Peyer's patch (tissue), 4 donors: Measurements from ENCODE around the gene SPATA6. TPM values are rescaled to one million over a fixed set of nuclear protein-coding genes. Genes with fewer than 3 reads are reported as not detected.
"Not testable (repeated sequence)": the region's sequence is repeated elsewhere in the genome, so short reads cannot be mapped to it uniquely, and the experiment has no call there.

ENCODE experiments used
- DNase-seq, 3 donors: peaks; one replicate each; pipeline ENCODE4 v3.0.0-alpha.2; 2017 to 2019
- H3K27ac ChIP-seq, 4 donors: fragments of 200-600 bp; sonication (generic); one replicate each; pipeline ENCODE4 v1.5.1; 2016 to 2019
- H3K27me3 ChIP-seq, 2 donors: fragments of 200-600 bp; sonication (generic); one replicate each; pipeline ENCODE4 v1.5.1; 2019
- H3K36me3 ChIP-seq, 3 donors: fragments of 200-600 bp; sonication (generic); one replicate each; pipeline ENCODE4 v1.5.1; 2016 to 2019
- H3K4me1 ChIP-seq, 4 donors: fragments of 200-600 bp; sonication (generic); one replicate each; pipeline ENCODE4 v1.5.1; 2016 to 2019
- H3K4me3 ChIP-seq, 4 donors: fragments of 200-600 bp; sonication (generic); 1 replicate in 3 of 4; 2 replicates in 1 of 4; pipeline ENCODE4 v1.5.1; 2016 to 2019; ENCODE audit warnings: mild to moderate bottlenecking in 1 of 4
- H3K9me3 ChIP-seq, 4 donors: fragments of 200-600 bp; sonication (generic); one replicate each; pipeline ENCODE4 v1.5.1; 2016 to 2019; ENCODE audit warnings: mild to moderate bottlenecking in 1 of 4
- POLR2A ChIP-seq, 2 donors: fragments of 450-650 bp; IDR thresholded peaks; one replicate each; pipeline ENCODE4 v1.5.1; 2017; ENCODE audit warnings: antibody characterized with exemption in 2 of 2, mild to moderate bottlenecking in 2 of 2, moderate library complexity in 2 of 2
- total RNA-seq, 4 donors: library from RNA; depleted of rRNA; stranded (reverse); fragments of >200 nt; gene quantifications; one replicate each; pipeline ENCODE4 v1.1.0, GENCODE V29; 2016
- TF ChIP-seq, protein P1 (sequence below), 6 experiments: fragments of 450-650 bp in 4 of 6; fragments of 200-600 bp in 2 of 6; sonication (generic) in 1 of 6; IDR thresholded peaks; one replicate each; pipeline ENCODE4 v1.5.1; 2017 to 2019; ENCODE audit warnings: antibody characterized with exemption in 6 of 6, mild to moderate bottlenecking in 3 of 6, moderate library complexity in 1 of 6

SPATA6 gene
- total RNA-seq, 4 donors from 2014 or later = 7.7 to 34.7 (median 8.4) TPM

GRCh38 chr1:48492392-48492791 is 20.4 kb upstream of the SPATA6 start:
- Histone ChIP-seq H3K27ac (no peak overlapping the region), H3K9me3 (no peaks in the 10 kb centered on the region), H3K4me3 (no peak overlapping the region), H3K27me3 (no peaks in the 10 kb centered on the region), H3K4me1 (peaks cover 0 to 11% (median 0%) of the 10 kb centered on the region in 4 donors), H3K36me3 (no peaks in the 10 kb centered on the region)
- no peak for TF ChIP-seq POLR2A (IDR thresholded peaks at IDR 0.05)
- TF ChIP-seq, protein P1, sequence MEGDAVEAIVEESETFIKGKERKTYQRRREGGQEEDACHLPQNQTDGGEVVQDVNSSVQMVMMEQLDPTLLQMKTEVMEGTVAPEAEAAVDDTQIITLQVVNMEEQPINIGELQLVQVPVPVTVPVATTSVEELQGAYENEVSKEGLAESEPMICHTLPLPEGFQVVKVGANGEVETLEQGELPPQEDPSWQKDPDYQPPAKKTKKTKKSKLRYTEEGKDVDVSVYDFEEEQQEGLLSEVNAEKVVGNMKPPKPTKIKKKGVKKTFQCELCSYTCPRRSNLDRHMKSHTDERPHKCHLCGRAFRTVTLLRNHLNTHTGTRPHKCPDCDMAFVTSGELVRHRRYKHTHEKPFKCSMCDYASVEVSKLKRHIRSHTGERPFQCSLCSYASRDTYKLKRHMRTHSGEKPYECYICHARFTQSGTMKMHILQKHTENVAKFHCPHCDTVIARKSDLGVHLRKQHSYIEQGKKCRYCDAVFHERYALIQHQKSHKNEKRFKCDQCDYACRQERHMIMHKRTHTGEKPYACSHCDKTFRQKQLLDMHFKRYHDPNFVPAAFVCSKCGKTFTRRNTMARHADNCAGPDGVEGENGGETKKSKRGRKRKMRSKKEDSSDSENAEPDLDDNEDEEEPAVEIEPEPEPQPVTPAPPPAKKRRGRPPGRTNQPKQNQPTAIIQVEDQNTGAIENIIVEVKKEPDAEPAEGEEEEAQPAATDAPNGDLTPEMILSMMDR (IDR thresholded peaks at IDR 0.05) = no peak
- DNase-seq = peak in 1 of 3 donors; percentile 57

- TF ChIP-seq, protein P1 (IDR thresholded peaks at IDR 0.05) = no peak
- no peak for TF ChIP-seq POLR2A (IDR thresholded peaks at IDR 0.05)
- no peak overlapping the region for H3K27ac ChIP-seq
- DNase-seq = no peak
- H3K36me3 ChIP-seq = no peaks in the 10 kb centered on the region
- H3K27me3 ChIP-seq = no peaks in the 10 kb centered on the region
- no peak overlapping the region for H3K4me3 ChIP-seq
- peaks cover 0 to 1% (median 0%) of the 10 kb centered on the region in 4 donors for H3K4me1 ChIP-seq
- no peaks in the 10 kb centered on the region for H3K9me3 ChIP-seq
Measured at GRCh38 chr1:48488721-48489120, 16.7 kb upstream of the SPATA6 start.

DNA sequence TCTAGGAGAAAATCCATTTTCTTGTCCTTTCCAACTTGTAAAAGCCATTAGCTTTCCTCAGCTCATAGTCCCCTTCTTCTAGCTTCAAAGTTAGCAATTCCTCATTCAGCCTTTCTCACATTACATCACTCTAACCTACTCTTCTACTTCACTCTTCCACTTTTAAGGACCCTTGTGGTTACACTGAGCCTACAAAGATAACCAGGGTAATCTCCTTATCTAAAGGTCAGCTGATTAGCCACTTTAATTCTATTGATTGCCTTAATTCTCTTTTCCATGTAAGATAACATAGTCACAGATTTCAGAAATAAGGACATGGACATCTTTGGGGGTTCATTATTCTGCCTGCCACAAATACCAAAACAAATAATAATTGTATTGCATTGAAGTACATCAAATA is 8.5 kb upstream of the SPATA6 start:
- Histone ChIP-seq H3K4me1 (no peaks in the 10 kb centered on the region), H3K4me3 (no peak overlapping the region), H3K27me3 (no peaks in the 10 kb centered on the region), H3K9me3 (no peaks in the 10 kb centered on the region), H3K27ac (no peak overlapping the region), H3K36me3 (no peaks in the 10 kb centered on the region)
- TF ChIP-seq, protein P1 (IDR thresholded peaks at IDR 0.05) = no peak
- TF ChIP-seq POLR2A (IDR thresholded peaks at IDR 0.05) = no peak
- DNase-seq = no peak

DNA sequence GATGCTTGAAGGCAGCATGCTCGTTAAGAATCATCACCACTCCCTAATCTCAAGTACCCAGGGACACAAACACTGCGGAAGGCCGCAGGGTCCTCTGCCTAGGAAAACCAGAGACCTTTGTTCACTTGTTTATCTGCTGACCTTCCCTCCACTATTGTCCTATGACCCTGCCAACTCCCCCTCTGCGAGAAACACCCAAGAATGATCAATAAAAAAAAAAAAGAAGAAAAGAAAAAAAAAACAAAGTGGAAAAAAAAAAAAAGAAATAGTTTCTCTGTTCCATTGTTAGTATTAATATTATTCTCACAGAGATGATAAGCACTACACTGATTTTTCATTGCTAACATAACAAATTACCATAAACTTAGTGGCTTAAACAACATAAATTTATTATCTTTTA is 8.0 kb upstream of the SPATA6 start:
- not testable (repeated sequence) for H3K4me1 ChIP-seq, H3K27me3 ChIP-seq, H3K4me3 ChIP-seq, DNase-seq, H3K9me3 ChIP-seq, H3K27ac ChIP-seq, H3K36me3 ChIP-seq

GRCh38 chr1:48472638-48473037 is 634 bp upstream of the SPATA6 start:
- TF ChIP-seq, protein P1 (IDR thresholded peaks at IDR 0.05) = no peak
- TF ChIP-seq POLR2A (IDR thresholded peaks at IDR 0.05) = no peak
- peak overlapping the region; percentile 52 to 83 (median 68) for H3K4me3 ChIP-seq
- peak overlapping the region; percentile 66 to 88 (median 80) for H3K27ac ChIP-seq
- H3K27me3 ChIP-seq = no peaks in the 10 kb centered on the region
- peaks cover 0 to 19% (median 5%) of the 10 kb centered on the region in 4 donors for H3K4me1 ChIP-seq
- no peaks in the 10 kb centered on the region for H3K9me3 ChIP-seq
- no peak for DNase-seq
- no peaks in the 10 kb centered on the region for H3K36me3 ChIP-seq

DNA sequence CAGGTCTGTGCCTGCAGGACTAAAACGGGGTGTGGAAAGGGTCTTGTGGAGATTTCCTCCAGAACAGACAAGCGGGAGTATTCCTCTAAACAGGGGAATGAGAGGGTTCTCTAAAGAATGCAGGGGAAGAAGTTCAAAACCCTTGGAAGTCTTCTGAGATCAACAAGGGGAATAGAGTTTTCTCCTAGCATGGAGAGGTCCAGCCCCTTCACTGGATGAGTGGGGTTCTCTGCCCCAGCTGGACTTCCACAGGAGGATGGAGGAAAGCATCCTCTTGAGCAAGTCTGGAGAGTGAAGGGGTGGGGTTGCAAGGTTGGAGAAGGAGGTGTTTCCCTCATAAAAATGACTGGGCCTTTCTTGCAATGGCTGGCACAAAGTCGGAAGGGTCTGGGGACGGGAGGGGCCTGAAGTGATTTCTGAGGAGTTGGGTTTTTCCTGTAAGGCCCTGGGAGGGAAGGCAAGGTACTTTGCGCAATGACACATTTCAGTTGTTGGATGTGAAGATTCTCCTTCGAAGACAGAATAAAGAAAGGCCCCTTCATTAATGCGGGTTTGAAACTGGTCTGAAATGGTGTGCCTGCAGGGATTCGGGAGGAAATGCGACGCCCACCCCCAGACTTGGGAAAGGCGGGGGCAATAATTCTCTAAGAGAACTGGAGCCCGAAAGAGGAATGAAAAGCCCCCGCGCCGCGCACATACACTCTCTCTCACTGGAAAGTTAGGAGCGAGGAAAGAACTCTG is 884 bp downstream of the SPATA6 start:
- TF ChIP-seq POLR2A (IDR thresholded peaks at IDR 0.05) = no peak
- TF ChIP-seq, protein P1 (IDR thresholded peaks at IDR 0.05) = no peak
- Histone ChIP-seq H3K9me3 (no peaks in the 10 kb centered on the region), H3K4me3 (peak overlapping the region; percentile 52 to 83 (median 68)), H3K27me3 (no peaks in the 10 kb centered on the region), H3K27ac (peak overlapping the region; percentile 66 to 88 (median 80)), H3K4me1 (peaks cover 0 to 19% (median 5%) of the 10 kb centered on the region in 4 donors), H3K36me3 (no peaks in the 10 kb centered on the region)
- no peak for DNase-seq
